ENCODE results near the gene RACK1. TPM values are rescaled to one million over a fixed set of nuclear protein-coding genes. Genes with fewer than 3 reads are reported as not detected.

The RACK1 gene
- total and polyA plus RNA-seq, 2 experiments from 2014 or later: 2,372 to 4,798 TPM

GRCh38 chr5:181207960-181208253, 35.8 kb downstream of the RACK1 start (continued):
- TF ChIP-seq REST (IDR thresholded peaks at IDR 0.05; ENCODE audit: unreplicated experiment) (no peak), EZH2 (IDR thresholded peaks at IDR 0.05; ENCODE audit: low read depth, unreplicated experiment) (no peak), JUNB (IDR thresholded peaks at IDR 0.05; ENCODE audit: unreplicated experiment) (no peak)

- Histone ChIP-seq H4K20me1 (replicated peaks; ENCODE audit: insufficient read depth) (no peaks in the 10 kb centered on the region; the same call in 1 of the 2 replicates), H3K4me2 (peak overlapping the region; percentile 72), H3K4me1 (ENCODE audit: insufficient read depth) (peaks cover 15% of the 10 kb centered on the region; the same call in 1 of the 2 replicates), H3K27ac (ENCODE audit: low read depth) (no peak overlapping the region), H3K36me3 (ENCODE audit: insufficient read depth) (no peaks in the 10 kb centered on the region), H3K27me3 (ENCODE audit: insufficient read depth) (peaks cover 42% of the 10 kb centered on the region), H3K79me2 (replicated peaks; ENCODE audit: insufficient read depth) (no peaks in the 10 kb centered on the region), H3K4me3 (peak overlapping the region; percentile 79), H2AFZ (peak overlapping the region; percentile 64), H3F3A (replicated peaks; ENCODE audit: low read depth) (peaks cover 10% of the 10 kb centered on the region; the same call in 1 of the 2 replicates), H3K9me2 (ENCODE audit: insufficient read depth) (no peaks in the 10 kb centered on the region)
- ATAC-seq: peak; percentile 15
- DNase-seq (ENCODE audit: low spot score): peak; percentile 88
- Mint-ChIP-seq H3K9me3 (peaks cover 20% of the 10 kb centered on the region), H3K27ac (peak overlapping the region; percentile 75), H3K27me3 (ENCODE audit: insufficient read depth, low read depth, poor library complexity) (peaks cover 54% of the 10 kb centered on the region), H3K36me3 (ENCODE audit: low read depth) (peaks cover 17% of the 10 kb centered on the region), H3K4me3 (peak overlapping the region; percentile 94), H3K4me1 (peaks cover 14% of the 10 kb centered on the region)
- no peak for TF ChIP-seq ZNF331 (CRISPR knock-in tag; IDR thresholded peaks at IDR 0.05; ENCODE audit: low read depth)
- no peak for TF ChIP-seq ETS1 (IDR thresholded peaks at IDR 0.05)
- no peak for TF ChIP-seq REST (IDR thresholded peaks at IDR 0.05; ENCODE audit: unreplicated experiment)
- TF ChIP-seq POLR2AphosphoS5 (IDR thresholded peaks at IDR 0.05; ENCODE audit: low read depth): no peak
- TF ChIP-seq JUNB (IDR thresholded peaks at IDR 0.05; ENCODE audit: unreplicated experiment): no peak
- TF ChIP-seq ZNF114 (CRISPR knock-in tag; IDR thresholded peaks at IDR 0.05): no peak
- TF ChIP-seq CTCF (conservative IDR thresholded peaks at IDR 0.05; ENCODE audit: low read depth in 2 of 2): no peak
- TF ChIP-seq STAT1 (IDR thresholded peaks at IDR 0.05; ENCODE audit: unreplicated experiment): no peak
- TF ChIP-seq CREB1 (CRISPR knock-in tag; IDR thresholded peaks at IDR 0.05; ENCODE audit: low read depth): no peak
- TF ChIP-seq EZH2phosphoT487 (IDR thresholded peaks at IDR 0.05; ENCODE audit: unreplicated experiment): no peak
- TF ChIP-seq EZH2 (IDR thresholded peaks at IDR 0.05; ENCODE audit: low read depth, unreplicated experiment): no peak
These were observed 36.3 kb downstream of the RACK1 start for GRCh38 chr5:181207214-181207959.

Data from GM23338 (cell line).